HepG2 (cell line): Measurements from ENCODE around the gene BCL2. TPM values are rescaled to one million over a fixed set of nuclear protein-coding genes. Genes with fewer than 3 reads are reported as not detected.

Experiments
- HMGA1 ChIP-seq: sonication (generic); formaldehyde crosslinking; conservative IDR thresholded peaks from 2 replicates; pipeline ENCODE4 v1.4.0; 2020; ENCODE audit warnings: missing genetic modification reagents
- MIER2 ChIP-seq: IDR thresholded peaks from 2 replicates; pipeline ENCODE4 v1.6.1; 2016; ENCODE audit warnings: missing biosample characterization, missing genetic modification reagents
- MXD1 ChIP-seq: sonication (generic); formaldehyde crosslinking; IDR thresholded peaks from 2 replicates; pipeline ENCODE4 v1.4.0; 2020; ENCODE audit warnings: mild to moderate bottlenecking, missing genetic modification reagents
- NFE2L2 ChIP-seq: fragments of 150-350 bp; IDR thresholded peaks from 2 replicates; pipeline ENCODE4 v1.6.1; 2014; ENCODE audit warnings: low read length
- PAXIP1 ChIP-seq: sonication (generic); formaldehyde crosslinking; conservative IDR thresholded peaks from 2 replicates; pipeline ENCODE4 v1.4.0; 2020; ENCODE audit warnings: mild to moderate bottlenecking, missing genetic modification reagents, moderate library complexity
- ZNF580 ChIP-seq: IDR thresholded peaks from 2 replicates; pipeline ENCODE4 v1.6.1; 2016; ENCODE audit warnings: low read depth, borderline replicate concordance
- ZNF674 ChIP-seq: sonication (generic); formaldehyde crosslinking; IDR thresholded peaks from 2 replicates; pipeline ENCODE4 v1.5.0; 2020; ENCODE audit warnings: low read depth, mild to moderate bottlenecking, missing genetic modification reagents
- polyA plus RNA-seq, 8 experiments: library from polyadenylated mRNA; depleted of rRNA in 3 of 8; stranded (reverse) in 7 of 8; unstranded in 1 of 8; fragments of >200 nt; fragmentation: Illumina TruSeq in 4 of 8; extraction: Trizol in 4 of 8; gene quantifications; 2 replicates each; pipeline versions ENCODE4 v1.2.1 to v1.2.3, GENCODE V29; 2011 to 2016; ENCODE audit warnings: low read depth in 4 of 8, missing spikeins in 1 of 8, mixed read lengths in 1 of 8; ENCODE audit not compliant: insufficient read depth in 1 of 8
- total RNA-seq, 5 experiments: library from RNA; depleted of rRNA; stranded (reverse); fragments of >200 nt; fragmentation: Illumina TruSeq; extraction: Trizol; gene quantifications; 2 replicates each; pipeline ENCODE4 v1.2.3, GENCODE V29; 2016; ENCODE audit warnings: low read depth in 1 of 5
- TF ChIP-seq, protein P1 (sequence below): sonication (generic); formaldehyde crosslinking; IDR thresholded peaks from 2 replicates; pipeline ENCODE4 v1.4.0; 2020; ENCODE audit warnings: missing genetic modification reagents
- TF ChIP-seq, protein P2 (sequence below): sonication (generic); formaldehyde crosslinking; IDR thresholded peaks from 2 replicates; pipeline ENCODE4 v1.5.1; 2020; ENCODE audit warnings: mild to moderate bottlenecking, missing genetic modification reagents, borderline replicate concordance

BCL2 gene
- total and polyA plus RNA-seq, 2 of the 13 experiments (the other 11 are each of a cell fraction or from before 2014, with no cell fraction given): 0.07 to 0.53 TPM

DNA sequence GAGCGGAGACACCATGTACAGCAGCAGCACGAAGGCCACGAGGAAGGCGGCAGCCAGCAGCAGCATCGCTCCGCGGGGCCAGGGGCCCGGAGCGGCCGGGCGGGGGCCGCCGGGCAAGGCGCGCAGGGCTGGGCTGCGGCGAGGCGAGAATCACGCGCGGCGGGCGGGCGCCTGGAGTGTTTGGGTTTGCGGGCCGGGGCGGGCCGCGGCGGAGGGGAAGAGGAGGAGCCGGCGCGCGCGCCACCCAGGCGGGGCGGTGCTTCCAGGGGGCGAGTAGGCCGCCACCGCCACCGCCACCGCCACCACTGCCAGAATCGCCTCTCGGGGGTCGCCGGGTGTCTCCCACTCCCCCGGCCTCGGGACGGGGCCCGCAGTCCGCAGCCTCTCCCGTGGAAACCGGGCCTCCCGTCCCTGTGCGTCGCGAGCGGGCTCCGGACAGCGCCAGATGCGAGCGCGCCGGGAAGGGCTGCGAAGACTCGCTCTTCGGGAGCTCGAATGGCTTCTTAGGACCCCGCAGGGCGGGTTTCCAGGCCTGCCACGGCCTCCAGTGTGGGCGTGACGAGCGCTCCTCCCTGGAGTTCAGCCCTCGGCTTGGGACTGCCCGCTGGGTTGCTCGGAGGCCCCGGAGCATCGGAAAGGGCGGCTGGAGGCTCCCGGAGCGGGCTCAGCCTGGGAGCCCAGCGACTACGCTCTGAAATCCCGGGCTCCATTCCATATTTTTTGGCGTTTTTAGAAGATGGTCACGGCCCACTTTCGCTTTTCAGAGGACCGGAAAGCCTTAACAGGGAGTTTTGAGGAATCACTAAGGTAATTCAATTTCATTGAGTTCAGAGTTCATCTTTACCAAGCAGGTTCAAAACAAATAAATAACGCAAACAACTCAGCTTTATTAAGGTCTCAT is 47.7 kb upstream of the BCL2 start, which contains the start of gene KDSR (continued):
- TF ChIP-seq, protein P1, sequence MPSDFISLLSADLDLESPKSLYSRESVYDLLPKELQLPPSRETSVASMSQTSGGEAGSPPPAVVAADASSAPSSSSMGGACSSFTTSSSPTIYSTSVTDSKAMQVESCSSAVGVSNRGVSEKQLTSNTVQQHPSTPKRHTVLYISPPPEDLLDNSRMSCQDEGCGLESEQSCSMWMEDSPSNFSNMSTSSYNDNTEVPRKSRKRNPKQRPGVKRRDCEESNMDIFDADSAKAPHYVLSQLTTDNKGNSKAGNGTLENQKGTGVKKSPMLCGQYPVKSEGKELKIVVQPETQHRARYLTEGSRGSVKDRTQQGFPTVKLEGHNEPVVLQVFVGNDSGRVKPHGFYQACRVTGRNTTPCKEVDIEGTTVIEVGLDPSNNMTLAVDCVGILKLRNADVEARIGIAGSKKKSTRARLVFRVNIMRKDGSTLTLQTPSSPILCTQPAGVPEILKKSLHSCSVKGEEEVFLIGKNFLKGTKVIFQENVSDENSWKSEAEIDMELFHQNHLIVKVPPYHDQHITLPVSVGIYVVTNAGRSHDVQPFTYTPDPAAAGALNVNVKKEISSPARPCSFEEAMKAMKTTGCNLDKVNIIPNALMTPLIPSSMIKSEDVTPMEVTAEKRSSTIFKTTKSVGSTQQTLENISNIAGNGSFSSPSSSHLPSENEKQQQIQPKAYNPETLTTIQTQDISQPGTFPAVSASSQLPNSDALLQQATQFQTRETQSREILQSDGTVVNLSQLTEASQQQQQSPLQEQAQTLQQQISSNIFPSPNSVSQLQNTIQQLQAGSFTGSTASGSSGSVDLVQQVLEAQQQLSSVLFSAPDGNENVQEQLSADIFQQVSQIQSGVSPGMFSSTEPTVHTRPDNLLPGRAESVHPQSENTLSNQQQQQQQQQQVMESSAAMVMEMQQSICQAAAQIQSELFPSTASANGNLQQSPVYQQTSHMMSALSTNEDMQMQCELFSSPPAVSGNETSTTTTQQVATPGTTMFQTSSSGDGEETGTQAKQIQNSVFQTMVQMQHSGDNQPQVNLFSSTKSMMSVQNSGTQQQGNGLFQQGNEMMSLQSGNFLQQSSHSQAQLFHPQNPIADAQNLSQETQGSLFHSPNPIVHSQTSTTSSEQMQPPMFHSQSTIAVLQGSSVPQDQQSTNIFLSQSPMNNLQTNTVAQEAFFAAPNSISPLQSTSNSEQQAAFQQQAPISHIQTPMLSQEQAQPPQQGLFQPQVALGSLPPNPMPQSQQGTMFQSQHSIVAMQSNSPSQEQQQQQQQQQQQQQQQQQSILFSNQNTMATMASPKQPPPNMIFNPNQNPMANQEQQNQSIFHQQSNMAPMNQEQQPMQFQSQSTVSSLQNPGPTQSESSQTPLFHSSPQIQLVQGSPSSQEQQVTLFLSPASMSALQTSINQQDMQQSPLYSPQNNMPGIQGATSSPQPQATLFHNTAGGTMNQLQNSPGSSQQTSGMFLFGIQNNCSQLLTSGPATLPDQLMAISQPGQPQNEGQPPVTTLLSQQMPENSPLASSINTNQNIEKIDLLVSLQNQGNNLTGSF: peak; percentile 29; the same call in 1 of the 2 replicates
- no peak for TF ChIP-seq ZNF674 (CRISPR knock-in tag)
- TF ChIP-seq HMGA1 (CRISPR knock-in tag): no peak
- TF ChIP-seq PAXIP1 (CRISPR knock-in tag): peak; percentile 75
- TF ChIP-seq, protein P2, sequence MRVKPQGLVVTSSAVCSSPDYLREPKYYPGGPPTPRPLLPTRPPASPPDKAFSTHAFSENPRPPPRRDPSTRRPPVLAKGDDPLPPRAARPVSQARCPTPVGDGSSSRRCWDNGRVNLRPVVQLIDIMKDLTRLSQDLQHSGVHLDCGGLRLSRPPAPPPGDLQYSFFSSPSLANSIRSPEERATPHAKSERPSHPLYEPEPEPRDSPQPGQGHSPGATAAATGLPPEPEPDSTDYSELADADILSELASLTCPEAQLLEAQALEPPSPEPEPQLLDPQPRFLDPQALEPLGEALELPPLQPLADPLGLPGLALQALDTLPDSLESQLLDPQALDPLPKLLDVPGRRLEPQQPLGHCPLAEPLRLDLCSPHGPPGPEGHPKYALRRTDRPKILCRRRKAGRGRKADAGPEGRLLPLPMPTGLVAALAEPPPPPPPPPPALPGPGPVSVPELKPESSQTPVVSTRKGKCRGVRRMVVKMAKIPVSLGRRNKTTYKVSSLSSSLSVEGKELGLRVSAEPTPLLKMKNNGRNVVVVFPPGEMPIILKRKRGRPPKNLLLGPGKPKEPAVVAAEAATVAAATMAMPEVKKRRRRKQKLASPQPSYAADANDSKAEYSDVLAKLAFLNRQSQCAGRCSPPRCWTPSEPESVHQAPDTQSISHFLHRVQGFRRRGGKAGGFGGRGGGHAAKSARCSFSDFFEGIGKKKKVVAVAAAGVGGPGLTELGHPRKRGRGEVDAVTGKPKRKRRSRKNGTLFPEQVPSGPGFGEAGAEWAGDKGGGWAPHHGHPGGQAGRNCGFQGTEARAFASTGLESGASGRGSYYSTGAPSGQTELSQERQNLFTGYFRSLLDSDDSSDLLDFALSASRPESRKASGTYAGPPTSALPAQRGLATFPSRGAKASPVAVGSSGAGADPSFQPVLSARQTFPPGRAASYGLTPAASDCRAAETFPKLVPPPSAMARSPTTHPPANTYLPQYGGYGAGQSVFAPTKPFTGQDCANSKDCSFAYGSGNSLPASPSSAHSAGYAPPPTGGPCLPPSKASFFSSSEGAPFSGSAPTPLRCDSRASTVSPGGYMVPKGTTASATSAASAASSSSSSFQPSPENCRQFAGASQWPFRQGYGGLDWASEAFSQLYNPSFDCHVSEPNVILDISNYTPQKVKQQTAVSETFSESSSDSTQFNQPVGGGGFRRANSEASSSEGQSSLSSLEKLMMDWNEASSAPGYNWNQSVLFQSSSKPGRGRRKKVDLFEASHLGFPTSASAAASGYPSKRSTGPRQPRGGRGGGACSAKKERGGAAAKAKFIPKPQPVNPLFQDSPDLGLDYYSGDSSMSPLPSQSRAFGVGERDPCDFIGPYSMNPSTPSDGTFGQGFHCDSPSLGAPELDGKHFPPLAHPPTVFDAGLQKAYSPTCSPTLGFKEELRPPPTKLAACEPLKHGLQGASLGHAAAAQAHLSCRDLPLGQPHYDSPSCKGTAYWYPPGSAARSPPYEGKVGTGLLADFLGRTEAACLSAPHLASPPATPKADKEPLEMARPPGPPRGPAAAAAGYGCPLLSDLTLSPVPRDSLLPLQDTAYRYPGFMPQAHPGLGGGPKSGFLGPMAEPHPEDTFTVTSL: no peak
- no peak for TF ChIP-seq NFE2L2
- peak; percentile 75; the same call in 1 of the 2 replicates for TF ChIP-seq ZNF580
- no peak for TF ChIP-seq MXD1 (CRISPR knock-in tag)
- TF ChIP-seq MIER2 (CRISPR knock-in tag): no peak; the same call in 1 of the 2 replicates
